ENCODE data around the gene TAC4.

GRCh38 chr17:49870298-49870697 is 22.4 kb upstream of the TAC4 start:
- TF ChIP-seq, protein P1, sequence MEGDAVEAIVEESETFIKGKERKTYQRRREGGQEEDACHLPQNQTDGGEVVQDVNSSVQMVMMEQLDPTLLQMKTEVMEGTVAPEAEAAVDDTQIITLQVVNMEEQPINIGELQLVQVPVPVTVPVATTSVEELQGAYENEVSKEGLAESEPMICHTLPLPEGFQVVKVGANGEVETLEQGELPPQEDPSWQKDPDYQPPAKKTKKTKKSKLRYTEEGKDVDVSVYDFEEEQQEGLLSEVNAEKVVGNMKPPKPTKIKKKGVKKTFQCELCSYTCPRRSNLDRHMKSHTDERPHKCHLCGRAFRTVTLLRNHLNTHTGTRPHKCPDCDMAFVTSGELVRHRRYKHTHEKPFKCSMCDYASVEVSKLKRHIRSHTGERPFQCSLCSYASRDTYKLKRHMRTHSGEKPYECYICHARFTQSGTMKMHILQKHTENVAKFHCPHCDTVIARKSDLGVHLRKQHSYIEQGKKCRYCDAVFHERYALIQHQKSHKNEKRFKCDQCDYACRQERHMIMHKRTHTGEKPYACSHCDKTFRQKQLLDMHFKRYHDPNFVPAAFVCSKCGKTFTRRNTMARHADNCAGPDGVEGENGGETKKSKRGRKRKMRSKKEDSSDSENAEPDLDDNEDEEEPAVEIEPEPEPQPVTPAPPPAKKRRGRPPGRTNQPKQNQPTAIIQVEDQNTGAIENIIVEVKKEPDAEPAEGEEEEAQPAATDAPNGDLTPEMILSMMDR (IDR thresholded peaks at IDR 0.05): no peak
- no peak for TF ChIP-seq POLR2A (IDR thresholded peaks at IDR 0.05)
- TF ChIP-seq POLR2AphosphoS5 (IDR thresholded peaks at IDR 0.05): no peak
- TF ChIP-seq EP300 (IDR thresholded peaks at IDR 0.05): no peak

Data from gastroesophageal sphincter (tissue), 3 donors.